Measurements from ENCODE around the gene ENOSF1. TPM values are rescaled to one million over a fixed set of nuclear protein-coding genes. Genes with fewer than 3 reads are reported as not detected.

ENOSF1 gene
- total and polyA plus RNA-seq, 2 of the 13 experiments (the other 11 are each of a cell fraction or from before 2014, with no cell fraction given): 37.6 to 40.1 TPM

GRCh38 chr18:708096-708495, 4.3 kb downstream of the ENOSF1 start (continued):
- TF ChIP-seq ZNF646 (CRISPR knock-in tag; IDR thresholded peaks at IDR 0.05) (no peak), MTF1 (CRISPR knock-in tag; IDR thresholded peaks at IDR 0.05) (no peak)

- DNase-seq (ENCODE audit: low spot score): no peak
- Histone ChIP-seq H3K79me2 (ENCODE audit: insufficient read depth, low read length) (peaks cover 35% of the 10 kb centered on the region), H3K27me3 (ENCODE audit: control insufficient read depth in 1 of 2, insufficient read depth in 2 of 2, low read length in 2 of 2) (no peaks in the 10 kb centered on the region), H3K4me3 (replicated peaks in 1 of 3; ENCODE audit: insufficient read depth in 1 of 3, low read depth in 2 of 3, low read length in 3 of 3) (no peak overlapping the region), H3K9me3 (ENCODE audit: low read length) (no peaks in the 10 kb centered on the region), H2AFZ (ENCODE audit: low read length) (no peak overlapping the region), H3K4me1 (ENCODE audit: insufficient read depth, low read length) (peaks cover 51% of the 10 kb centered on the region), H3K27ac (ENCODE audit: extremely low read length, insufficient read depth, low read length) (no peak overlapping the region), H3K36me3 (replicated peaks in 1 of 2; ENCODE audit: control insufficient read depth in 1 of 2, insufficient read depth in 2 of 2, low read length in 2 of 2) (peaks cover 0 to 25% of the 10 kb centered on the region in 2 experiments; a peak in 4 of 5 replicates), H3K4me2 (ENCODE audit: low read depth, low read length) (no peak overlapping the region), H4K20me1 (ENCODE audit: insufficient read depth, low read length) (no peaks in the 10 kb centered on the region), H3K9ac (ENCODE audit: insufficient read depth, low read depth, low read length) (no peak overlapping the region)
- no peak for ATAC-seq
- no peak for FAIRE-seq
- in situ Hi-C loops (cut with HindIII; ENCODE audit: extremely low pct_ligation_motif_present, low pct_unique_long_range_greater_than_20kb): no loop called here
- ChIA-PET POLR2A (no interaction called here), CTCF (ENCODE audit: low intra/inter-chr PET ratio, low total read pairs) (no interaction called here)
- intact Hi-C loops (cut with micrococcal nuclease; ENCODE audit: unreplicated experiment): loop anchor here (10.0 kb wide), 1 partner anchor 82 kb away; no protein-coding TSS in a partner anchor
- no TSS peak for BruUV-seq (replicated peaks)
- over 99% methylated on average over 8 of the region's 8 CpGs for WGBS (ENCODE audit: low lambda C conversion rate)
- TF ChIP-seq FOXP4 (CRISPR knock-in tag; IDR thresholded peaks at IDR 0.05) (no peak), ZHX1 (CRISPR knock-in tag; IDR thresholded peaks at IDR 0.05; ENCODE audit: low read depth) (no peak), GZF1 (CRISPR knock-in tag; IDR thresholded peaks at IDR 0.05) (no peak), STAT5B (CRISPR knock-in tag; IDR thresholded peaks at IDR 0.05) (no peak), USF2 (IDR thresholded peaks at IDR 0.05; ENCODE audit: low read depth, low read length) (no peak), USF2 (CRISPR knock-in tag; IDR thresholded peaks at IDR 0.05; ENCODE audit: borderline replicate concordance) (no peak), DR1 (CRISPR knock-in tag; IDR thresholded peaks at IDR 0.05) (no peak)
Observed at GRCh38 chr18:706405-706804, 6.0 kb downstream of the ENOSF1 start.

Data from HepG2 (cell line).